COLO668 (cell line): Measurements from ENCODE around the gene RNASET2.
"Not testable (repeated sequence)": the region's sequence is repeated elsewhere in the genome, so short reads cannot be mapped to it uniquely, and the experiment has no call there.

Experiments
- DNase-seq: peaks from one replicate; lab custom pipeline; 2025; ENCODE audit not compliant: unreplicated experiment; lab: John Stamatoyannopoulos, UW

The RNASET2 gene

GRCh38 chr6:166905505-166906134, 50.7 kb downstream of the RNASET2 start:
- no peak for DNase-seq

GRCh38 chr6:166905013-166905412, 51.3 kb downstream of the RNASET2 start:
- DNase-seq, result no peak

GRCh38 chr6:166904101-166904746, 52.1 kb downstream of the RNASET2 start:
- no peak for DNase-seq

GRCh38 chr6:166903500-166903899, 52.9 kb downstream of the RNASET2 start:
- no peak for DNase-seq

DNA sequence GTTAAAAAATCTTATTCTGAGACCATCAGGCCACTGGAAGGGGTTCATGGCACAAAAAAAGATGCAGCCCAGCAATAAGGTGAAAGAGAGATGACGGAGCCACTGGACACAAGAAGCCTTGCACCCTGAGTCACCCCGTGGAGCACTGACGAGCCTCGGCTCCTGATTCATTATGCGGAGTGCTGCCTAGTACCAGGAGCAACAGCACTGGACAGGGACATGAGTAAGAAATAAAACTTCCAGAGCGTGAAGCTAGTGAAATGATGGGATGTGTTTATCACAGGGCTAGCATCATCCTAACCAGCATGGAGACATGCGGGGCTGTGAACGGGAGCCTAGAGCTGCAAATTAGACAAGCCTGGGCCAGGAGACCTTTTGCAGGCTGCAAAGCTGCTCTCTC, 53.3 kb downstream of the RNASET2 start:
- DNase-seq, result no peak

DNA sequence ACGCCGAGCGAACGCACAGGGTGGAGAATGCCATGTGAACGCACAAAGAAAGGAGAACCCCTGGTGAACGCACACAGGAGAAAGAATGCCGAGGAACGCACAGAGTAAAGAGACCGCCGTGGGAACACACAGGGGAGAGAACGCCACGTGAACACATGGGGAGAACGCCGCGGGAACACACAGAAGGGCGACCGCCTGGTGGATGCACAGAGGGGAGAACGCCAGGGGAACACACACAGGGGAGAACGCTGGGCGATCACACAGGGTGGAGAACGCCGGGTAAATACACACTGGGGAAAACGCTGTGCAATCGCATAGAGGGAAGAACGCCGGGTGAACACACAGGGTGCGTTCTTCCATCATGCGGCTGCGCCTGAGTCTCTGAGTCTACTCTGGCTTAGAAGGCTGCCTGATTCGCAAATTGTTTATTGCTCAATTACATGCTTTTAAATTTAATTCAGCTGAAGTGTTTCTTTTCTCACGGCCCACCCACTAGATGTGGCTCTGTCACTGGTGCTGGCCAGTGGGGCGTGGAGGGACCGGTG, 54.1 kb downstream of the RNASET2 start:
- no peak for DNase-seq

GRCh38 chr6:166901626-166902025, 54.7 kb downstream of the RNASET2 start:
- no peak for DNase-seq

GRCh38 chr6:166900956-166901607, 55.3 kb downstream of the RNASET2 start:
- no peak for DNase-seq

DNA sequence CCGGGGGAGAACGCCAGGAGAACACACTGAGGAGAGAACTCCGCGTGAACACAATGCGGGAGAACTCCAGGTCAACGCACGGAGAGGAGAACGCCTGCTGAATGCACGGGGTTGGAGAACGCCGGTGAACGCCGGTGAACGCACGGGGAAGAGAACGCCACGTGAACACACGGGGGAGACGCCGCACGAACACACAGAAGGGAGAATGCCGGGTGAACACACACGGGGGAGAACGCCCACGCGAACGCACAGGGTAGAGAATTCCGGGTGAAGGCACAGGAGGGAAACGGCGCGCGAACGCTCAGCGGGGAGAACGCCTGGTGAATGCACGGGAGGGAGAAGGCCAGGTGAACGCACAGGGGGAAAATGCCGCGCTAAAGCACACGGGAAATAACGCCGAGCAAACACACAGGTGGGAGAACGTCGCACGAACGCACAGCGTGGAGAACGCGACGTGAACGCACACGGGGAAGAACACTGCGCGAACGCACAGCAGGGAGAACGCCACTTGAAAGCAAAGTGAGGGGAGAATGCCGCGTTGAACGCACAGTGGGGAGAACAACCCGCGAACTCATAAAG, 56.1 kb downstream of the RNASET2 start:
- DNase-seq, result no peak

DNA sequence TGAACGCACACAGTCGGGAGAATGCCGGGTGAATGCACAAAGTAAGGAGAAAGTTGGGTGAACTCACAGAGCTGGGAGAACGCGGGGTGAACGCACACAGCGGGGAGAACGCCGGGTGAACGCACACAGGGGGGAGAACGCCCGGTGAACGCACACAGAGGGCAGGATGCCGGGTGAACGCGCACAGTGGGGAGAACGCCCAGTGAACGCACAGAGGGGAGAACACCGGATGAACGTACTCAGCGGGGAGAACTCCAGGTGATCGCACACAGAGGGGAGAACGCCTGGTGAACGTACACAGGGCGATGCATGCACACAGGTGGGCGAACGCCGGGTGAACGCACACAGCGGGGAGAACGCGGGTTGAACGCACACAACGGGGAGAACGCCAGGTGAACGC, 57.4 kb downstream of the RNASET2 start:
- no peak for DNase-seq

- not testable (repeated sequence) for DNase-seq
Measured at GRCh38 chr6:166894614-166895013, 61.7 kb downstream of the RNASET2 start.

DNA sequence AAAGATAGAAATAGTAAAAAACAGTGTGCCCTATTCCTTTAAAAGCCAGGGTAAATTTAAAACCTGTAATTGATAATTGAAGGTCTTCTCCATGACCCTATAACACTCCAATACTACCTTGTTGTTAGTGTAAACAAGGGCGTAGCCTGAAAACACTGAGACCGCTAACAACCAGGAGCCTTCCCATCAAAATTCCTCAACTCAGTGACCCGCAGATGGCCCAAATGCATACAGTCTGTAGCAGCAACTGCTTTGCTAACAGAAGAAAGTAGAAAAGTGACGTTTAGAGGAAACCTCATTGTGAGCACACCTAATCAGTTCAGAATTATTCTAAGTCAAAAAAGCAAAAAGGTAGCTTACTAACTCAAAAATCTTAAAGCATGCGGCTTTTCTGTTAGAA, 63.9 kb downstream of the RNASET2 start:
- not testable (repeated sequence) for DNase-seq

GRCh38 chr6:166886773-166887172, 69.6 kb downstream of the RNASET2 start:
- DNase-seq, result not testable (repeated sequence)

DNA sequence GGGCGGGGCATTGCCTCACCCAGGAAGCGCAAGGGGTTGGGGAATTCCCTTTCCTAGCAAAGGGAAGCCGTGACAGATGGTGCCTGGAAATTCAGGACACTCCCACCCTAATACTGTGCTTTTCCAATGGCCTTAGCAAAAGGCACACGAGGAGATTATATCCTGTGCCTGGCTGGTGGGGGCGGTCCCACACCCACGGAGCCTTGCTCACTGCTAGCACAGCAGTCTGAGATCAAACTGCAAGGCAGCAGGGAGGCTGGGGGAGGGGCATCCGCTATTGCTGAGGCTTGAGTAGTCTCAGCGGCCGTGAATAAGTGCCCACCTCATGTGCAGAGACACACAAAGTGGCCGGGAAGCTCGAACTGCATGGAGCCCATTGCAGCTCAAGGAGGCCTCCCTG, 71.4 kb downstream of the RNASET2 start:
- DNase-seq, result not testable (repeated sequence)

- DNase-seq, result no peak
Measured at GRCh38 chr6:166879594-166879993, 76.8 kb downstream of the RNASET2 start.
